EH (cell line): ENCODE measurements around the gene ITGA2B.
"Not testable (repeated sequence)": the region's sequence is repeated elsewhere in the genome, so short reads cannot be mapped to it uniquely, and the experiment has no call there.

Source experiments
- DNase-seq: peaks from one replicate; pipeline ENCODE4 v3.0.0-alpha.2; 2015; ENCODE audit warnings: low read depth

Gene ITGA2B

DNA sequence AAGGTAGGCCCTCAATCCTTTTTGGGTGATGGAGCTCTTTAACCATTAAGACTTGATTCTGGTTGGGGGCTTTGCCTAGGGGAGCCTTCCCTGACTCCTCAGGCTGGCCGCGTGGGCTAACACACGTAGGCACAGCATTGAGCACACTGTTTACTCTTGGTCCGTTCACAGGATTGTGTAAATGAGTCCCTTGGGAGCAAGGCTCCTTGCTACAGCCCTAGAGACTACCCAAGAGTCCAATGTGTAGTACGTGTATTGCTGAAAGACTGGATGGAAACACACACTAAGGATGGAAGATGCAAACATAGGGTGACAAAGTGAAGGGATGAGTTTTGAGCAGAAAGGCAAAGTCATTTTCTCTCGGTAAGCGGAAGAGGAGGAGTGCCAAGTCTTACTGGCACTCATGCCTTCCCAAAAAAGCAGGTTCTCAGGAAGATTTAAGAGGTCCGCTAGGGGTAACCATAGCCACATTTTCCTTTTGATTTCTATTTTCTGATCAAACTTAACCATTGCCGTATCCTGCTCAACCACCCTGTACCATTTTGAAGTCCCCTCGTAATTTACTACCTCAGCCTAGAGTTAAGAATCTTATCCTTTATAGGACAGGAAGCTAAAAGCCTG lies 911 bp upstream of the ITGA2B start:
- no peak for DNase-seq

DNA sequence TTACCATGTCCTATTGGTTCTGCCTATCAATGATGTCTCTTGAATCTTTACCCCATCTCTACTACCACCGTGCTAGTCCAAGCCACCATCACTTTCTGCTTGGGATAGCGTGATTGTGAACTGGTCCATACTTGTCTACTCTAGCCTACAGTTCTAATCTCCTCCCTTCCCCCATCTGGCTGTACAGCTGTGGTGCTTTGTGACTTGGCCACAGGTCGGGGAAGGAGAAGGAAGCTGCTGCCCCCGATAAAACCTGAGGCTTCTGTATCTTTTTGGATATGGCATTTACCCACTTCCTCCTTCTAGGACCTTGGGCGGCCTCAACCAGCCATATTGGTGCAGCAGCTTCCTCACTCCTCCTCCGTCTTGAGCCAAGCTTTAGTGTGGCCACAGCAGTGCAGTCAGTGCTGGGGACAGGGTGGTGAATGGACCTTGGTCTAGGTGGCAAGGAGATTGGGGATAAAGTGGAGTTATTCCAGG lies 314 bp upstream of the ITGA2B start:
- no peak for DNase-seq

DNA sequence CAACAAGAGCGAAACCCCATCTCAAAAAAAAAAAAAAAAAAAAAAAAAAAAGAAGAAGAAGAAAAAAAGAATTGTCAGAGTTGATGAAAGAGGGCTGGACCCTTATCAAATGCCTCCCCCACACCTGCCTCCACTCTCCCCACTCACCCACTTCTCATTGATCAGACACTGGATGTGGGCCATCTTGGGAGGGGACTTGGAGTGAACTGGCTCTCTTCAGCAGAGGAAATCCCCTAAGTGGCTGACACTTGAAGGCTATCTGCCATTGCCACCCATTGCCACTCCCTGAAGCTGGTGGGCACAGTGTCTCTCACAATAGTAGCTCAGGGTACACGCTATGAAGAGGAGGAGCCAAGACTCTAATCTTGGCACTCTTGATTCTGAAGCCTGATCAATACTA lies 1.6 kb downstream of the ITGA2B start:
- no peak for DNase-seq

DNA sequence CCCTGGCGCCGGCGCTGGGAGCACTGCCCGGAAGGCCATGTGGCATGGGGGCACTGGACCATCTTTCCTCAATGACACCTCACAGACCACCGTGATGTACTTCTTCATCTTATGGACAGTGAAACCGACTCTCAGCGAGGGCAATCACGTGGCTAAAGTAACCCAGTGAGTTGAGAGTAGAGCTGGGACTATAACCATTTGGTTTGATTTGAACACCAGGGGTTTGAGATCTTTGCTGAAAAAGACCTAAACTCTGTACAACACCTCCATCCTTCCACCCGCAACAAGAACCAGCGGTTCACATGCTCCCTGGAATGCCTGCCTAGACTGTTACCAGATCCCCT lies 3.3 kb downstream of the ITGA2B start:
- DNase-seq: no peak

DNA sequence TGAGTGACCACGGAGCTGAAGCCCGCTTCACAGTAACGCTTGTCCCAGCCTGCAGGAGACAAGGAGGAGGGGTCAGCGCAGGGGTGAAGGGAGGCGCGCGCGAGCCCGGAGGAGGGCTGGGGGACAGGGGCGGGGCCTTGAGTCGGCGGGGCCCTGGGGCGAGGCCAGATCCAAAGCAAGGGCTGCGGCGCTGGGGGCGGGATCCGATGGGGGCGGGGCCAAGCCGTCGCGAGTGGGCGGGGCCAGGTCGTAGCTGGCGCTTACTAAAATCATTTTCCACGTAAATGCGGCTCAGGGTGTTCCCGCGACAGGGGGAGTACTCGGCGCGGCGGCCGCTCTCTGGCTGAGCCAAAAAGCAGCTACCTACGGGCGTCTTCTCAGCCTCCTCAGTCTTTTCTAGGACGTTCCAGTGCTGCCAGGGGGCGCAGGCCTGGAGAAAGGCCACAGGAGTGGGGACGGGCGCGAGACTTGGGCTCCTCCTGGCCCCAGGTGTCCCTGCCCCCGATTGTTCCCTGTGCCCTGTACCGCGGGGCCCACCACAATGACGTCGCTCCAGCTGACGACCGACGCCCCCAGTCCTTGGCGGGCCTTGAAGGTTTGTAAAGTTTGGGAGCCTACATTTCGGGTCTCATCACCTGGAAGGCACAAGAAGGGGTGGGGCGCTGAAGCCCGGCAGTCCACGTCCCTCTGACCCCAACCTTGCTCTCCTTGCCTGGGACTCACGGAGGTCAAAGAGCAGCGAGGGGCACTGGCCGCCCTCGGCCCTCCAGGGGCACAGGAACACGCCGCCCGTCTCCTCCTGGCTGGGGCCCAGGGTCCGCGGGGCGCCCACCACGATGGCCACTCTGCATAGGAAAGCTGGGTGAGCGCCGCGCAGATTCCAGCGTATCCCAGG lies 3.9 kb downstream of the ITGA2B start:
- DNase-seq: peak; percentile 75

DNA sequence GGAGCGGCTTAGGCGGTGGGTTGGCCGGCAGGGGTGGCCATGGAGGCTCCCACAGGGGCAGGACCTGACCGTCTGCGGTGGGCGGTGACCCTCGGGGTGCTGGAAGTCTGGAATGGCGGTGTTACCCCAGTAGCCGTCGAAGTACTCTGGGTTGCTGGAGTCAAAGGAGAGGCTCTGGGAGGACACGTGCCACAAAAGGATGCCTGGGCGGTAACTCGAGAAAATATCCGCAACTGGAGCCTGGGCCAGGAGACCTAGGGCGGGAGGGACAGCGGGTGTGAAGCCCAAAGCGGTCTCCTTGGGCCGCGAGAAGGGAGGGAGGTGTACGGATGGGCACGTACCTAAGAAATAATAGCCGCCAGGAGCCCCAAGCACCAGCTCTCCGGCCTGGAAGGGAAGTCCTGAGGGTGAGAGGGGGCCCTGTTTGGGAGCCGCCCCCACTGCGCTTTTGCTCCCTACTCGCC lies 4.6 kb downstream of the ITGA2B start:
- peak; percentile 25 for DNase-seq

DNA sequence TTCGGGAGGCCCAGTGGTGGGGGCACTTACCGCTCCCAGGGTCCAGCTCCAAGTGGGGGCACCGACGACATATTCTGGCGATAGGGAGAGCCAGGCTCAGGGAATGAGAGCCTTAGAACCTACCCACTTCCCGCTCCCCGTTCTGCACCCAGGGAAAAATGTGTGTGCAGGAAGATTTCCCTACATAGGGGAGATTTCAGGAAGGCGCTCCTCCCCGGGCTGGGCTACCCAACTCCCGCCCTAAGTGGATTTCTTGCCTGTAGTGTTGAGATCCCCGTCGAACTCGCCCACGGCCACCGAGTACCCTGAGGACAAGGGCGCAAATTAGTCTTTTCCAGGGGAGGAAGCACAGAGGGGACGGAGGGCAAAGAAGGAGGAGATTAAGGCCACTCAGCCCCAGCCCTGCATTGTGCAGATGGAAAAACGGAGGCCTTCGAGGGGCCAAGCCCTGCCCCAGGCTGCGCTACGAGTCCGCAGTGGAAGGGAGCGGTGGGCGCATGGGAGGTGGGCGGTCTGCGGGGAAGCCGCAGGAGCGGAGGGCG lies 5.1 kb downstream of the ITGA2B start:
- DNase-seq: no peak

DNA sequence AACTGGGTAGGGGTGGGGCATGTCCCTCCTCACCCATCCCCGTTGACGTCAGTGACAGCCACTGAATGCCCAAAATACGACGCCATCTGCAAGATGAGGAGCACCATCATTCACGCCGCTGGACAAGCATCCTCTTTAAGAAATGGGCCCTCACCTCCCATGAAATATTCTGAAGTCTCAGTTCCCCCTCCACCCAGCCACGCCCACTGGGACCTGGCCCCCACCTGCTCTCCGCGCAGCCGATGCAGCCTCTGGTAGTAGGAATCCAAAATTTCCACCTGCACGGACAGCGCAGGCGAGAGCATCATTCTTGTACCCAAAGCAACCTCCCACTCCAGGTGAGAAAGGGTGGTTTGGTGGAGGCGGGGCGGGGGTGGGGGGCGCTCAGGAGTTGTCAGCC lies 5.6 kb downstream of the ITGA2B start:
- DNase-seq: no peak

DNA sequence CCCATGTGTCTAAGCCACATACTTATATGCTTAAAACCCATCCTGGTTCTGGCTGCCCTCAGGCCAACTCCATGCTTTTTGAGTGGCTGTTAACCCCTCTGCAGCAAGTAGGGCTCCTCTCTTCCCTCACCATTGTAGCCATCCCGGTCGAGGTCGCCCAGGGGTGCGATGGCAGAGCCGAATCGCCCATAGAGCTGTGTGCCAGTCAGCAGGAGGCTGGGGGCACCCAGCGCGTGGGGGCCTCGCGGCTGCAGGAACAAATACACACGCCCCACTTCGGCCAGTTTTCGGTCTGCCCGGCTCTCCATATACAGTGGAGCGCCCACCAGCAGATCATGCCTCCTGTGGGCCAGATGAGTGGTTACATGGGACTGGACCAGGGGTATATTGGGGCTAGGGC lies 6.1 kb downstream of the ITGA2B start:
- no peak for DNase-seq

DNA sequence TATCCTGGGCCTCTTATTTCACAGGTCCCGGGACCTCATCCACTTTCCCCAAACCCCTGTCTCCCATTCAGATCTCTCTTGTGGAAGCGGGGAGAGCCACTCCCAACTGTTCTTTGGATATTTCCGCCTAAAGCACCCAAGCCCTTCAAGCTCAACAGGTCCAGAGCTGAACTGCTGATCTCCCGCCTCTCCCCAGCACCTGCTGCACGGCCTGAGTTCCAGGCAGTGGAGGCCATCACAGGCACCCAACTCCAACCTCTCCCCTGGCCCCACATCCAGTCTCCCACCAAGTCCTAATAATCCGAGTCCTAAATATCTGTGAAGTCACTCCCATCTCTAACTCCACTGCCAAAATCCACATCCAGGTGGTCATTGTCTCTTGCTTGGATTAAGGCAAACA lies 6.5 kb downstream of the ITGA2B start:
- DNase-seq: no peak

DNA sequence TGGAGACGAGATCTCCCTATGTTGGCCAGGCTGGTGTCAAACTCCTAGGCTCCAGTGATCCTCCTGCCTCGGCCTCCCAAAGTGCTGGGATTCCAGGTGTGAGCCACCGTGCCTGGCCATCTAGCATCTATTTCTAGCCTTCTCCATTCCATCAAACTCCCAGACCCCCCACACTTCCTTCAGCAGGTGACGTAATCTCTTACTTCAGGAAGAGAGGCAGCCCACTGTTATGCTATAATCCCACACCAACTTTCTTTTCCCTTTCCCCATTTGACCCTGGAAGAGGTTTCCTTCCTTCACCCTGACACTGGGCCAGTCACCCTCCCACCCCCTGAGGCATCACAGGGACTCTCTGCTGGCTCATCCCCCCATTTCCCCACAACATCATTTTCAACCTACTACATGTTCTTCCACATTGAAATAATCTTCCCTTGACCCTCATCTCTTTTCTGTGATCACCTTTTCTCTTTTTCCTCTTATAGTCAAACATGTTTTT lies 7.6 kb downstream of the ITGA2B start:
- no peak for DNase-seq

DNA sequence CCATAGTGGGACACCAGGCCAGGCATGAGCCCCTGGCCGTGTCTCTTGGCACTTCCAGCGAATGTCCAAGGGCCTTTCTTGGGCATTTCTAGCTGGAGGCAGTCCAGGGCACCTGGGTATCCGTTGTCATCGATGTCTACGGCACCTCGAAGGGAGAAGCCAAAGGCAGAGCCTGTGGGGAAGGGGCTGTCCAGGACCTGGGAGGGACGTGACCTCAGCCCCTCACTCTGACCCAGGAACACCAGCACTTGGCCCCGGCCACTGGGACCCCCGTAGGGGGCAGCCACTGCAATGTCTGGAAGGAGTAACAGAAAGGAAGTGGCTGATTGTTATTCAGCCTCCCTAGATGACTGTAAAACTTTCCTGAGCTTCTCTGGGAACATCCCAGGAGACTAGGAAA lies 8.7 kb downstream of the ITGA2B start:
- DNase-seq: no peak

DNA sequence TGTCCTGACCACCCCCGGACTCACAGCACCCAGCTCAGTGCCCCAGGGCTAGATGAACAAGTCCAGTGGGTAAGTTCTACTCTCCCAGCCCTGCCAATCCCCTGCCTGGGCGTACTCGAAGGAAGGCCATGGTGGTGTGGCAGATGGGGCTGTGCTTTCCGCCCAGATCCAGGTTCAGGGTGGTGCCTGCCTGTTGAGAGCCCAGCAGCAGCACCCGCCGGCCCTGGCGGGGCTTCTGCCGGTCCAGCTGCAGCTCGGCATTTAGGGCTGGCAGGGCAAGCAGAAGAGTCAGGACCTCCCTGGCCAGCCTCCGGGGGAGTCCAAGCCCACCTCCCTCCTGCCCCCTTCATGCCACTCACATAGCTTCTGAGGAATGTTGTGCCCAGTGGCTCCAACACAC lies 9.6 kb downstream of the ITGA2B start:
- no peak for DNase-seq

DNA sequence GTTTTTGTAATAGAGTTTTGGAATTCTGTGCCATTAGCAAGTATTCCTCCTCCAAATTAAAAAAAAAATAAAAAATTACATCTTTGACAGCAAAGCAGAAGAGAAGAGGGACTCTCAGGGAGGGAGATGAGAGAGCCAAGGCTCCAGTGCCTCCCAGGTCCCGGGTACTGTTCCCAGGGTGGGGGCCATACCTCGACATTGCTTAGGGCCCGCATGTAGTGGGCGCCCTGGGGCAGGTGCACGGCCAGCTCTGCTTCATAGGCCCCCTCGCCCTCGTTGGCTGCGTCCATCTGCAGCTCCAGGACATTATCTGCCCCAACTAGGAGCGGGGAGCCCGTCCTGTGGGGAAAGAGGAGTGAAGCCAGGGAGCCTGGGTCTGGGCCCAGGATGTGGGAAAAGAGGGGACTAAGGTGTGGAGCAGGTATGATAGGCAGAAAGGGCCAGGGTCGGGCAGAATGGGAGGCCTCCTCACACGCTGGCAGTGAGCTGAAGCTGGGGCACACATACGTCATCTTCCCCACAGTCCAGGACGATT lies 11.2 kb downstream of the ITGA2B start:
- no peak for DNase-seq

DNA sequence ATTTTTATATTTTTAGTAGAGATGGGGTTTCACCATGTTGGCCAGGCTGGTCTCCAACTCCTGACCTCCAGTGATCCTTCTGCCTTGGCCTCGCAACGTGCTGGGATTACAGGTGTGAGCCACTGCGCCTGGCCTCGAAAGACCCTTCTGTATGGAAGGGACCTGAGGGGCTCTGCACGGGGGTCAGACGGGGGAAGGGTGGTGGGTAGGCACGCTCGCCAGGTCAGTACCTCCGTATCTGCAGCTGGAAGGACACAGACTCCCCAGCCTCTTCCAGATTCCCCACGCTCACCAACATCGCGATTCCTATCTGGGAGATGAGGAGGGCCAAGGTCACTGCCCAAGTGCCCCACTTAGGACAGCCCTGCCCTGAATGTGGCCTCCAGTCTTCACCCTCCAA lies 12.7 kb downstream of the ITGA2B start:
- DNase-seq: no peak

DNA sequence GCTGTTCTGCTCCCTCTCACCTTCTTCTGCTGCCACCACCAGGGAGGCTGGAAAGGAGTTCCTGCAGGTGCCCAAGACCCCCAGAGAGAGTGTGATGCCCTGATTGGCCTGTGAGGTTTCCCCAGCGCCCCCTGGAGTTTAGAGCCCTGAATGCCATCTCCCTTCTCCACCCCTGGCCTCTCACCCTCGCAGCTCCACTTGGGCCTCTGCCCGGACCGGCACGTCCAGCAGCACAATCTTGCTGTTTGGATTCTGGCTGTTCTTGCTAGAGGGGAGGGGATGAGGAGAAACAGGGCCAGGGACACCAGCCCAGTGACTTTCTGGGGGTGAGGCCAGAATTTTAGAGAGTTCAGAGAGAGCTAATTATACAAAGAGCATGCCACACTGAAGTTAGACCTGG lies 13.3 kb downstream of the ITGA2B start:
- DNase-seq: peak; percentile 35

DNA sequence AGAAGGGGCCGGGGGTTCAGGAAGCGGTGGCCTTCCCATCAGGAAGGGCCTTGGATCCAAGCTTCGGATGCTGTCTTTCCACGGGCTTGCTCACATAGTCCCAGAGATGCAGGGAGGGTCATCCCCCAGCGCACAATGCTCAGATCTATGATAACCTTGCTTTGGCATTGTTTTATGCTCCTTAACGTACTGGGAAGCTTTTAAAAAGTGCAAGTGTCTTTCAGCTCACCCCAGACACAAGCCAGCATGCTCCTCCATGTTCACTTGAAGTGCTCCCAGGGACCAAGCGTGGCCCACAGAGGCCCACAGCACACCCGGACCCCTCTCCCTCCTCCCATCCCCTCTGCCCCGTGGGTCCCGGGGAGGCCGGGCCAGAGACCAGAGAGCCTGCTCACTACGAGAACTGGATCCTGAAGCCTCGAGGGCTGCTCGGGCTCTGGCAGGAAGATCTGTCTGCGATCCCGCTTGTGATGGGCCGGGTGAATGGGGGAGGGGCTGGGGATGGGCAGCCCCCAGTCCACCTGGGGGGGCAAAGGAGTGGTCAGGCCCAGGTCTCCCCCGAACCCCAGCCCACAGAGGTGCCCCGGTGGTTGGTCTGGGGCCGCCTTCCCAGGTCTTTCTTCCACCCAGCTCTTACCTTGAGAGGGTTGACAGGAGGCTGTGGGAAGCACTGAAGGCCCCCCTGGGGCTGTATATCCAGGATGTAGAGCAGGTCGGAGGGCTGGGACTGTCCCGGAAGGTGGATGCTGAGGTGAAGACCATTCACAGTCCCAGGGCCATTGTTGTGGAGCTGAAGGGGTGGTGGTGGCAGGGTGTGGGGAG lies 14.0 kb downstream of the ITGA2B start:
- no peak for DNase-seq

DNA sequence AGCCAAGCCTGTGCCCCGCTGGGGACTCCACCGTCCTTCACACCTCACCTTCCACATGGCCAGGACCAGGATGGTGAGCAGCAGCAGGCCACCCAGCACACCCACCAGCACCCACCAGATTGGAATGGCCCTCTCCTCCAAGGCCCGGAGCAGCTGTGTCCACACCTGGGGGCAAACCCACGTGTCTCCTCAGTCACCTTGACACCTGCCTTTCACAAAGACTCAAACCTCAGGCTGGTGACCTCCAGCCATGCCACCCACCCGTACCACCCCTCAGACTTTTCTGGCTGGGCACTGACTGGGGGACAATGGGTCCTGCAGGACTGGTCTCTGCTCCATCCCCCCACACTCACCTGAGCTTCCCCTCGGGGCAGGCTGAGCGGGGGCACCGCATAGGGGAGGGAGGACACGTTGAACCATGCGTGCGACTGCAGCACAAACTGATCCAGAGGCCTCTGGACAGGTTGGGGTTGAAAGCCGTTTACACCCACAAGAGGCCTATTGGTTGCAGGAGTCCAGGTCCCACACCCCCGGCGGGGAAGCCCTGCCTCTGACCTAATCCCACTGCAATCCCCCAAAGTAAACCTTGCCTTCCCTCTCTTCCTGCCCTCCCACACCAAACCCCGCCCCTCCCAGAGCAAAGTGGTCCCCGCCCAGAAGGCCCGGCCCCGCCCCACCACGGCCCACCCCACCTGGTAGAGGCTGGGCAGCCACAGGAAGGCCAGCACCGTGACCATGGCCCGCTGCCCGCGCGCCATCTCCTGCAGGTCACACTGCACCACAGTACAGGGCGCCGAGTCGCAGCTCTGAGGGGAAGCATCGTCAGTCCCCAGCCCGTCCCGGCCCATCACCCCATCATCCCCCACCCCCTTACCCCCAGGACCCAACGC lies 14.9 kb downstream of the ITGA2B start:
- DNase-seq: no peak

DNA sequence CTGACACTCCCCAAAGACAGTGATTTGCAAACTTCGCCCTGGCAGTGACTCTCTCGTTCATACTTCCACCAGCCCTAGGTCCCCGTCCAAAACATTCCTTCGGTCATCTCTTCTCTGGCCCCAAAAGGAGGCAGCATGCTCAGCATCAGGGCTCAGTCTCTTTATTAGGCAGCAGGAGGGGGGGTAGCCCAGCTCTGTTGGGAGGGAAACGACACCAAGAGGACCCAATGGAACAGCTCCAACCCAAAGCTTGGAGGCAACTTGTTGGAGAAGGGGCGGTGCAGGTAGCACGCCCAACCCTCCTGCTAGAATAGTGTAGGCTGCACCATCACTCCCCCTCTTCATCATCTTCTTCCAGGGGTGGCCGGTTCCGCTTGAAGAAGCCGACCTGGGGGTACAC lies 17.4 kb downstream of the ITGA2B start:
- no peak for DNase-seq

DNA sequence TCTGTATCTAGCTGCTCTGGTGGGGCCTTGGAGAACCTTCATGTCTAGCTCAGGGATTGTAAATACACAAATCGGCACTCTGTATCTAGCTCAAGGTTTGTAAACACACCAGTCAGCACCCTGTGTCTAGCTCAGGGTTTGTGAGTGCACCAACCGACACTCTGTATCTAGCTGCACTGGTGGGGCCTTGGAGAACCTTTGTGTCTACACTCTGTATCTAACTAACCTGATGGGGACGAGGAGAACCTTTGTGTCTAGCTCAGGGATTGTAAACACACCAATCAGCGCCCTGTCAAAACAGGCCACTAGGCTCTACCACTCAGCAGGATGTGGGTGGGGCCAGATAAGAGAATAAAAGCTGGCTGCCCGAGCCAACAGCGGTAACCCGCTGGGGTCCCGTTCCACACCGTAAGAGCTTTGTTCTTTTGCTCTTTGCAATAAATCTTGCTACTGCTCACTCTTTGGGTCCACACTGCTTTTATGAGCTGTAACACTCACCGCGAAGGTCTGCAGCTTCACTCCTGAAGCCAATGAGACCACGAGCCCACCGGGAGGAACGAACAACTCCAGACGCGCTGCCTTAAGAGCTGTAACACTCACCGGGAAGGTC lies 19.9 kb downstream of the ITGA2B start:
- DNase-seq: not testable (repeated sequence)
